Measurements from ENCODE around the gene TMTC4.

- no peak for TF ChIP-seq OSR1 (CRISPR knock-in tag; IDR thresholded peaks at IDR 0.05)
- TF ChIP-seq BACH2 (CRISPR knock-in tag; IDR thresholded peaks at IDR 0.05; ENCODE audit: borderline replicate concordance), result no peak
- TF ChIP-seq ZC3H10 (CRISPR knock-in tag; IDR thresholded peaks at IDR 0.05), result no peak
- no peak for TF ChIP-seq ZFP30 (CRISPR knock-in tag; IDR thresholded peaks at IDR 0.05)
Measured at GRCh38 chr13:100707818-100708740, 33.5 kb upstream of the TMTC4 start.
